Measurements from ENCODE around the gene ARGLU1. TPM values are rescaled to one million over a fixed set of nuclear protein-coding genes. Genes with fewer than 3 reads are reported as not detected.

The ARGLU1 gene
- total RNA-seq, 1 experiment from 2014 or later: 115 TPM

DNA sequence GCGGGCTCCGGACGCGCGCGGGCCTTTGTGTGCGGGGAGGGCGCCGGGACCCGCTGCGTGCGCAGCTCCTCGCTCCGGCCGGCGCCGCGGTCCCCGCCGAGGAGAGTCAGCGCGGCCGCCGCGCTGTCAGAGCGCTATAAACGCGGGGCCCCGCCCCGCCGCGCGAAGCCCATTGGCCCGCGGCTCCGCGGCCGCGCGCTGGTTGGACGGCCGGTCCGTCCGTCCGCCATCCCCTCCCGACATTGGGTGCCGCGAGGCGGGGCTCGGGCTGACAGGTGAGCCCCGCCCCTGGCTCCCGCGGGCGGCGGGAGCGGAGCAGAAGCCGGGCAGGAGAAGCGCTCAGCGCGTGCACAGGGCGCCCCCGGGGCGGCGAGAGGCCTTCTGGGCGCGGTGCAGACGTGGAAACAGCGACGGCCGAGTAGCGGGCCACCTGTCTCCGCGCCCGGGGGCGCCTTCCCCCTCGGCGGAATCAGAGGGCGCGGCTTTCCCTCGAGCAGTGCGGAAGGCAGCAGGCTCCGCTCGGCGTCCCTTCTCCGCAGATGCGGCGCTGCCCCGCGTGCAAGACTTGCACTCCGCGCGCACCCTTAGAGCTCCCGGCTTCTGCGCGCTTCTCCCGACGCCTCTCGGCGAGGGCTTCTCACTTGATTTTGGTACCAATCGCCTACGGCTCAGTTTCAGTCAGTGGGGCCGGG lies 32.2 kb downstream of the ARGLU1 start, which contains the start of gene EFNB2 (continued):
- TF ChIP-seq, protein P1, sequence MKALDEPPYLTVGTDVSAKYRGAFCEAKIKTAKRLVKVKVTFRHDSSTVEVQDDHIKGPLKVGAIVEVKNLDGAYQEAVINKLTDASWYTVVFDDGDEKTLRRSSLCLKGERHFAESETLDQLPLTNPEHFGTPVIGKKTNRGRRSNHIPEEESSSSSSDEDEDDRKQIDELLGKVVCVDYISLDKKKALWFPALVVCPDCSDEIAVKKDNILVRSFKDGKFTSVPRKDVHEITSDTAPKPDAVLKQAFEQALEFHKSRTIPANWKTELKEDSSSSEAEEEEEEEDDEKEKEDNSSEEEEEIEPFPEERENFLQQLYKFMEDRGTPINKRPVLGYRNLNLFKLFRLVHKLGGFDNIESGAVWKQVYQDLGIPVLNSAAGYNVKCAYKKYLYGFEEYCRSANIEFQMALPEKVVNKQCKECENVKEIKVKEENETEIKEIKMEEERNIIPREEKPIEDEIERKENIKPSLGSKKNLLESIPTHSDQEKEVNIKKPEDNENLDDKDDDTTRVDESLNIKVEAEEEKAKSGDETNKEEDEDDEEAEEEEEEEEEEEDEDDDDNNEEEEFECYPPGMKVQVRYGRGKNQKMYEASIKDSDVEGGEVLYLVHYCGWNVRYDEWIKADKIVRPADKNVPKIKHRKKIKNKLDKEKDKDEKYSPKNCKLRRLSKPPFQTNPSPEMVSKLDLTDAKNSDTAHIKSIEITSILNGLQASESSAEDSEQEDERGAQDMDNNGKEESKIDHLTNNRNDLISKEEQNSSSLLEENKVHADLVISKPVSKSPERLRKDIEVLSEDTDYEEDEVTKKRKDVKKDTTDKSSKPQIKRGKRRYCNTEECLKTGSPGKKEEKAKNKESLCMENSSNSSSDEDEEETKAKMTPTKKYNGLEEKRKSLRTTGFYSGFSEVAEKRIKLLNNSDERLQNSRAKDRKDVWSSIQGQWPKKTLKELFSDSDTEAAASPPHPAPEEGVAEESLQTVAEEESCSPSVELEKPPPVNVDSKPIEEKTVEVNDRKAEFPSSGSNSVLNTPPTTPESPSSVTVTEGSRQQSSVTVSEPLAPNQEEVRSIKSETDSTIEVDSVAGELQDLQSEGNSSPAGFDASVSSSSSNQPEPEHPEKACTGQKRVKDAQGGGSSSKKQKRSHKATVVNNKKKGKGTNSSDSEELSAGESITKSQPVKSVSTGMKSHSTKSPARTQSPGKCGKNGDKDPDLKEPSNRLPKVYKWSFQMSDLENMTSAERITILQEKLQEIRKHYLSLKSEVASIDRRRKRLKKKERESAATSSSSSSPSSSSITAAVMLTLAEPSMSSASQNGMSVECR (CRISPR knock-in tag; IDR thresholded peaks at IDR 0.05; ENCODE audit: borderline replicate concordance): peak; percentile 56; the same call in 1 of the 2 replicates
- peak; percentile 45 for TF ChIP-seq ETV6 (CRISPR knock-in tag; IDR thresholded peaks at IDR 0.05)
- peak; percentile 45; the same call in 1 of the 2 replicates for TF ChIP-seq NR2C2 (CRISPR knock-in tag; IDR thresholded peaks at IDR 0.05)
- 0 out of 2 replicates have a peak, but pooled peaks have one; percentile 29 for TF ChIP-seq ZNF317 (CRISPR knock-in tag; IDR thresholded peaks at IDR 0.05; ENCODE audit: borderline replicate concordance, low read depth)
- peak; percentile 30; the same call in 1 of the 2 replicates for TF ChIP-seq ZNF219 (CRISPR knock-in tag; IDR thresholded peaks at IDR 0.05; ENCODE audit: borderline replicate concordance)
- TF ChIP-seq NFYB (CRISPR knock-in tag; conservative IDR thresholded peaks at IDR 0.05; ENCODE audit: low read depth): peak; percentile 93
- TF ChIP-seq, protein P2, sequence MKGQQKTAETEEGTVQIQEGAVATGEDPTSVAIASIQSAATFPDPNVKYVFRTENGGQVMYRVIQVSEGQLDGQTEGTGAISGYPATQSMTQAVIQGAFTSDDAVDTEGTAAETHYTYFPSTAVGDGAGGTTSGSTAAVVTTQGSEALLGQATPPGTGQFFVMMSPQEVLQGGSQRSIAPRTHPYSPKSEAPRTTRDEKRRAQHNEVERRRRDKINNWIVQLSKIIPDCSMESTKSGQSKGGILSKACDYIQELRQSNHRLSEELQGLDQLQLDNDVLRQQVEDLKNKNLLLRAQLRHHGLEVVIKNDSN (CRISPR knock-in tag; IDR thresholded peaks at IDR 0.05): peak; percentile 48; the same call in 1 of the 2 replicates
- TF ChIP-seq, protein P3, sequence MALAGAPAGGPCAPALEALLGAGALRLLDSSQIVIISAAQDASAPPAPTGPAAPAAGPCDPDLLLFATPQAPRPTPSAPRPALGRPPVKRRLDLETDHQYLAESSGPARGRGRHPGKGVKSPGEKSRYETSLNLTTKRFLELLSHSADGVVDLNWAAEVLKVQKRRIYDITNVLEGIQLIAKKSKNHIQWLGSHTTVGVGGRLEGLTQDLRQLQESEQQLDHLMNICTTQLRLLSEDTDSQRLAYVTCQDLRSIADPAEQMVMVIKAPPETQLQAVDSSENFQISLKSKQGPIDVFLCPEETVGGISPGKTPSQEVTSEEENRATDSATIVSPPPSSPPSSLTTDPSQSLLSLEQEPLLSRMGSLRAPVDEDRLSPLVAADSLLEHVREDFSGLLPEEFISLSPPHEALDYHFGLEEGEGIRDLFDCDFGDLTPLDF (CRISPR knock-in tag; IDR thresholded peaks at IDR 0.05): peak; percentile 74; the same call in 1 of the 2 replicates
- TF ChIP-seq, protein P4, sequence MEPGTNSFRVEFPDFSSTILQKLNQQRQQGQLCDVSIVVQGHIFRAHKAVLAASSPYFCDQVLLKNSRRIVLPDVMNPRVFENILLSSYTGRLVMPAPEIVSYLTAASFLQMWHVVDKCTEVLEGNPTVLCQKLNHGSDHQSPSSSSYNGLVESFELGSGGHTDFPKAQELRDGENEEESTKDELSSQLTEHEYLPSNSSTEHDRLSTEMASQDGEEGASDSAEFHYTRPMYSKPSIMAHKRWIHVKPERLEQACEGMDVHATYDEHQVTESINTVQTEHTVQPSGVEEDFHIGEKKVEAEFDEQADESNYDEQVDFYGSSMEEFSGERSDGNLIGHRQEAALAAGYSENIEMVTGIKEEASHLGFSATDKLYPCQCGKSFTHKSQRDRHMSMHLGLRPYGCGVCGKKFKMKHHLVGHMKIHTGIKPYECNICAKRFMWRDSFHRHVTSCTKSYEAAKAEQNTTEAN (CRISPR knock-in tag; IDR thresholded peaks at IDR 0.05): no peak
- TF ChIP-seq, protein P5, sequence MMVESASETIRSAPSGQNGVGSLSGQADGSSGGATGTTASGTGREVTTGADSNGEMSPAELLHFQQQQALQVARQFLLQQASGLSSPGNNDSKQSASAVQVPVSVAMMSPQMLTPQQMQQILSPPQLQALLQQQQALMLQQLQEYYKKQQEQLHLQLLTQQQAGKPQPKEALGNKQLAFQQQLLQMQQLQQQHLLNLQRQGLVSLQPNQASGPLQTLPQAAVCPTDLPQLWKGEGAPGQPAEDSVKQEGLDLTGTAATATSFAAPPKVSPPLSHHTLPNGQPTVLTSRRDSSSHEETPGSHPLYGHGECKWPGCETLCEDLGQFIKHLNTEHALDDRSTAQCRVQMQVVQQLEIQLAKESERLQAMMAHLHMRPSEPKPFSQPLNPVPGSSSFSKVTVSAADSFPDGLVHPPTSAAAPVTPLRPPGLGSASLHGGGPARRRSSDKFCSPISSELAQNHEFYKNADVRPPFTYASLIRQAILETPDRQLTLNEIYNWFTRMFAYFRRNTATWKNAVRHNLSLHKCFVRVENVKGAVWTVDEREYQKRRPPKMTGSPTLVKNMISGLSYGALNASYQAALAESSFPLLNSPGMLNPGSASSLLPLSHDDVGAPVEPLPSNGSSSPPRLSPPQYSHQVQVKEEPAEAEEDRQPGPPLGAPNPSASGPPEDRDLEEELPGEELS (CRISPR knock-in tag; IDR thresholded peaks at IDR 0.05): peak; percentile 91
- TF ChIP-seq, protein P6, sequence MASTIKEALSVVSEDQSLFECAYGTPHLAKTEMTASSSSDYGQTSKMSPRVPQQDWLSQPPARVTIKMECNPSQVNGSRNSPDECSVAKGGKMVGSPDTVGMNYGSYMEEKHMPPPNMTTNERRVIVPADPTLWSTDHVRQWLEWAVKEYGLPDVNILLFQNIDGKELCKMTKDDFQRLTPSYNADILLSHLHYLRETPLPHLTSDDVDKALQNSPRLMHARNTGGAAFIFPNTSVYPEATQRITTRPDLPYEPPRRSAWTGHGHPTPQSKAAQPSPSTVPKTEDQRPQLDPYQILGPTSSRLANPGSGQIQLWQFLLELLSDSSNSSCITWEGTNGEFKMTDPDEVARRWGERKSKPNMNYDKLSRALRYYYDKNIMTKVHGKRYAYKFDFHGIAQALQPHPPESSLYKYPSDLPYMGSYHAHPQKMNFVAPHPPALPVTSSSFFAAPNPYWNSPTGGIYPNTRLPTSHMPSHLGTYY (CRISPR knock-in tag; IDR thresholded peaks at IDR 0.05): no peak
- peak; percentile 79 for TF ChIP-seq SP1 (CRISPR knock-in tag; conservative IDR thresholded peaks at IDR 0.05)
- TF ChIP-seq, protein P7, sequence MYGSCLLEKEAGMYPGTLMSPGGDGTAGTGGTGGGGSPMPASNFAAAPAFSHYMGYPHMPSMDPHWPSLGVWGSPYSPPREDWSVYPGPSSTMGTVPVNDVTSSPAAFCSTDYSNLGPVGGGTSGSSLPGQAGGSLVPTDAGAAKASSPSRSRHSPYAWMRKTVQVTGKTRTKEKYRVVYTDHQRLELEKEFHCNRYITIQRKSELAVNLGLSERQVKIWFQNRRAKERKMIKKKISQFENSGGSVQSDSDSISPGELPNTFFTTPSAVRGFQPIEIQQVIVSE (CRISPR knock-in tag; IDR thresholded peaks at IDR 0.05; ENCODE audit: borderline replicate concordance): no peak
- TF ChIP-seq RORB (CRISPR knock-in tag; IDR thresholded peaks at IDR 0.05): no peak
- TF ChIP-seq GABPB1 (CRISPR knock-in tag; IDR thresholded peaks at IDR 0.05): 0 out of 2 replicates have a peak, but pooled peaks have one; percentile 27
- TF ChIP-seq, protein P8, sequence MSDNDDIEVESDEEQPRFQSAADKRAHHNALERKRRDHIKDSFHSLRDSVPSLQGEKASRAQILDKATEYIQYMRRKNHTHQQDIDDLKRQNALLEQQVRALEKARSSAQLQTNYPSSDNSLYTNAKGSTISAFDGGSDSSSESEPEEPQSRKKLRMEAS (CRISPR knock-in tag; IDR thresholded peaks at IDR 0.05): peak; percentile 92
- TF ChIP-seq, protein P9, sequence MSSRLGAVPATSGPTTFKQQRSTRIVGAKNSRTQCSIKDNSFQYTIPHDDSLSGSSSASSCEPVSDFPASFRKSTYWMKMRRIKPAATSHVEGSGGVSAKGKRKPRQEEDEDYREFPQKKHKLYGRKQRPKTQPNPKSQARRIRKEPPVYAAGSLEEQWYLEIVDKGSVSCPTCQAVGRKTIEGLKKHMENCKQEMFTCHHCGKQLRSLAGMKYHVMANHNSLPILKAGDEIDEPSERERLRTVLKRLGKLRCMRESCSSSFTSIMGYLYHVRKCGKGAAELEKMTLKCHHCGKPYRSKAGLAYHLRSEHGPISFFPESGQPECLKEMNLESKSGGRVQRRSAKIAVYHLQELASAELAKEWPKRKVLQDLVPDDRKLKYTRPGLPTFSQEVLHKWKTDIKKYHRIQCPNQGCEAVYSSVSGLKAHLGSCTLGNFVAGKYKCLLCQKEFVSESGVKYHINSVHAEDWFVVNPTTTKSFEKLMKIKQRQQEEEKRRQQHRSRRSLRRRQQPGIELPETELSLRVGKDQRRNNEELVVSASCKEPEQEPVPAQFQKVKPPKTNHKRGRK (CRISPR knock-in tag; IDR thresholded peaks at IDR 0.05; ENCODE audit: borderline replicate concordance): no peak

Data from WTC11 (cell line).